GM20000 (cell line): ENCODE results near the gene RUFY1.
A peak's percentile ranks its signal among the peaks of the same experiment; 100 is the strongest.

ENCODE experiments used
- DNase-seq: peaks from one replicate; pipeline ENCODE4 v3.0.0; 2012; ENCODE audit warnings: low spot score
- TF ChIP-seq, protein P1 (sequence below): IDR thresholded peaks from 2 replicates; pipeline ENCODE4 v1.5.1; 2012; ENCODE audit warnings: mild to moderate bottlenecking, control low read depth; ENCODE audit errors: extremely low read depth, missing control alignments

The RUFY1 gene

DNA sequence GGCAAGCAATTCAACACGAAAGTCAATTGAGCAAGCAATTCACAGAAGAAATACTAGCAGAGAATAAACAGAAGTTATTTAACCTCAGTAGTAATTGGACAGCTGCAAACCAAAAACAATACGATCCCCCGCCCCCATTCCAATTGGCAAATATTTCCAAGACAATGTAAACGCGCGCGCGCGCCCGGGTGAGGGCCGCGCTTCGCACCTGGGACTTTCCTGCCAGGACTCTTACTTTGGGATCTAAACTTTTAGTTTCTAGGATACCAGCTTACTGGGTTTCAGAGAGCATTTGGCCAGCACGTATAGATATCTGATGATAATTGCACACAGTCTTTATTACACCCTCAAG is 8.6 kb downstream of the RUFY1 start:
- TF ChIP-seq, protein P1, sequence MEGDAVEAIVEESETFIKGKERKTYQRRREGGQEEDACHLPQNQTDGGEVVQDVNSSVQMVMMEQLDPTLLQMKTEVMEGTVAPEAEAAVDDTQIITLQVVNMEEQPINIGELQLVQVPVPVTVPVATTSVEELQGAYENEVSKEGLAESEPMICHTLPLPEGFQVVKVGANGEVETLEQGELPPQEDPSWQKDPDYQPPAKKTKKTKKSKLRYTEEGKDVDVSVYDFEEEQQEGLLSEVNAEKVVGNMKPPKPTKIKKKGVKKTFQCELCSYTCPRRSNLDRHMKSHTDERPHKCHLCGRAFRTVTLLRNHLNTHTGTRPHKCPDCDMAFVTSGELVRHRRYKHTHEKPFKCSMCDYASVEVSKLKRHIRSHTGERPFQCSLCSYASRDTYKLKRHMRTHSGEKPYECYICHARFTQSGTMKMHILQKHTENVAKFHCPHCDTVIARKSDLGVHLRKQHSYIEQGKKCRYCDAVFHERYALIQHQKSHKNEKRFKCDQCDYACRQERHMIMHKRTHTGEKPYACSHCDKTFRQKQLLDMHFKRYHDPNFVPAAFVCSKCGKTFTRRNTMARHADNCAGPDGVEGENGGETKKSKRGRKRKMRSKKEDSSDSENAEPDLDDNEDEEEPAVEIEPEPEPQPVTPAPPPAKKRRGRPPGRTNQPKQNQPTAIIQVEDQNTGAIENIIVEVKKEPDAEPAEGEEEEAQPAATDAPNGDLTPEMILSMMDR: no peak
- DNase-seq: no peak

DNA sequence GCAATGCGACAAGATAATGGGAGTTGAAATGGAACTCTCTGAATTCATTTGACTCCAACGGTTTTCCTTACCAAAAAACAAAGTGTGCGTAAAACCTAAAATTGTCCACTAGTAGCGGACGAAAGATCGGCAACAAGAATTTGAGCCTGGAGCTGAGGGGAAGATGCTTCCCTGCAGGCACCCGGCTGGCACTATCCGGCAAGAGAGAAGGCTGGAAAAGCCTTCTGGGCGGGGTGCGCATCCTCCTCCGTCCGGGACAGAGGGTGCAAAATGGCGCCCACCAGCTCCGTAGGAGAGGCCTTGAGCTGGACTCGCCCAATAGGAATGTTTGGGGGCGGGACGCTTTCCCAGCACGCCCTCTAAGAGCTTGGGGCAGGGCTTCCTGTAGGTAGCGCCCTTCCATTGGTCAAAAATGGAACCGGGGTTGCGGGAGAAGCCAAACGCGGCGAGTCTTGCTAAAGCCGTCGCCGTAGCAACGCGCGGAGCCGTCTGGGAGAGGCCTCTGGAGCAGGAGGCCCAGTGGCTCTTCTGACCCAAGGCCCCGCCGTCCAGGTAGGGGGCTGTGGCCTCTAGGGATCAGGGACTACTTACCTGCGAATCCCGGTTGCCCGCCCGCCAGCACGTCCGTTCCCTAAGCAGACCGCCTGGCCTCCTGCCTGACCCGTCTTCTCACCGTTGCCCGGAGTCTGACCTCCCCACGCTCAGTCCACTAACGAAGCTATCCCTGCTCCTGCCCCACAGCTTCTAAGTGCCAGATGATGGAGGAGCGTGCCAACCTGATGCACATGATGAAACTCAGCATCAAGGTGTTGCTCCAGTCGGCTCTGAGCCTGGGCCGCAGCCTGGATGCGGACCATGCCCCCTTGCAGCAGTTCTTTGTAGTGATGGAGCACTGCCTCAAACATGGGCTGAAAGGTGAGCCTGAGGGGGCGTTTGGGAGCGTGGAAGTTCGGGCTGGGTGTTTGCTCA is 9.2 kb downstream of the RUFY1 start:
- peak; percentile 93 for DNase-seq
- TF ChIP-seq, protein P1: no peak

DNA sequence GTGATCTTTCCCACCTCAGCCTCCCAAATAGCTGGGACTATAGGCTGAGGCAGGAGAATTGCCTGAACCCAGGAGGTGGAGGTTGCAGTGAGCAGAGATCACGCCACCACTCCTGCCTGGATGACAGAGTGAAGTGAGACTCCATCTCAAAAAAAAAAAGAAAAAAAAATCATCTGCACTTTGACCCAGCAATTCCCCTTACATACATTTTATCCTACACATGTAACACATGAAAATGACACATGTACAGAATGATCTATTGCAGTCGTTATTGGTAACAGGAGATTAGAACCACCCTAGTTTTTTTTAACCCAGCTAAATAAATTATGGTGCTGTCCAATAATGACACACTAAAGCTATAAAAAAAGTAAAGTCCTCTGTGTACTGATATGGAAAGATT is 14.2 kb downstream of the RUFY1 start:
- TF ChIP-seq, protein P1: no peak
- no peak for DNase-seq

DNA sequence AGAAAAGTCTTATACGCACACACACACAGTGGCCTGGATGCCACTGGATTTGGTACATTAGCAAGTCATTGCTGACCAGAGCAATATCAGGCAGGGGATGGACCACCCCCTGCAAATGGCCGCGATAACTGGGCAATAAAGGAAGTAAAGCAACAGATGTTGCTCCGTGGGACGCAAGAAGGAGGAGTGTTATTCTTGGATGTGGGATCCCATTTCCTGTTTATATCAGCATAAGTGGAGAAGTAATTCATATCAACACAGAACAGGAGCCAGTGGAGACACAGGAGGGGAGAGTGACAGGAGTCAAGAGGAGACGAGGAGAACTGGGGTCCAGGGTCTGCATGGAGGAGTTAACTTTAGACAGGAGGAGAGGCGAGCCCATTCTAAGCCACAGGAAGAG is 18.4 kb downstream of the RUFY1 start:
- DNase-seq: no peak
- TF ChIP-seq, protein P1: no peak

DNA sequence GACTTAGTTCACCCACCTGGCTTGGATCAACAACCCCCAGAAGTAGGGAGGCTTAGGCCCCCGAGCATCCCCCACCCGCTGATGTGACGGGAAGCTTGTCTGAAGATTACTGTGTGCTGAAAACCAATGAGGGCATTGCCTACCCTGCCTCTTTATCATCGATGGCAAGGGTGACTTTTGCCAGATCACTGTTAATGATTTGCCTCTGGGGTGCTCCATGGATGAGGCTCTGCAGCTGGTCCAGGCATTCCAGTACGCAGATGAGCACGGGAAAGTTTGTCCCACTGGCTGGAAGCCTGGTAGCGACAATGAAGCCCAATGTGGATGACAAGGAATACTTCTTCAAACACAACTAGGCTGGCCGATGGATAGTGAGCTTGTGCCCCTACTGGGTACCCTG is 22.0 kb downstream of the RUFY1 start:
- TF ChIP-seq, protein P1: no peak
- DNase-seq: no peak

DNA sequence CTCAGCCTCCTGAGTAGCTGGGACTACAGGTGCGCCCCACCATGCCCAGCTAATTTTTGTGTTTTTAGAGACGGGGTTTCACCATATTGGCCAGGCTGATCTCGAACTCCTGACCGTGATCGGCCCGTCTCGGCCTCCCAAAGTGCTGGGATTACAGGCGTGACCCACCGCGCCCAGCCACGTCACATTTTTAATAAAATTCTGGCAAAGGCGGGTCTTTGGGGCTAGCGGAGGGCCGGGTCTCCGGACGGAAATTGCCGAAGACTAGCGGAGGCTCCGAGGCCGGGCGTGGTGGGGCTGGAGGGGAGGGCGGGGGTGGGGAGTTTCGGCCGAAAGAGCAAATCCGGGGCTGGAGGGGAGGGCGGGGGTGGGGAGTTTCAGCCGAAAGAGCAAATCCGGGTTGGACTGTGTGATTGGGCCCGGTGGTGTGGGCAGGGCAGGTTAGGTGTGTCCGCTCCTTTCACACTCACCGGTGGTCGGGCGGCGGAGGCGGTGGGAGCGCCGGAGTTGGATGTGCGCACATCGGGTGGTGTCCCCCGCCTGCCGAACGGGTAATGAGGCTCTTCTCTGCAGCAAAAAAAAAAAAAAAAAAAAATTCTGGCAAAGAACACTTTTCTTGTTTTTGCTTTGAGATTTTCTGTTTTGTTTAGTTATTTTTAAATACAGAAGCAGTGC is 27.1 kb downstream of the RUFY1 start:
- TF ChIP-seq, protein P1: no peak
- DNase-seq: no peak

DNA sequence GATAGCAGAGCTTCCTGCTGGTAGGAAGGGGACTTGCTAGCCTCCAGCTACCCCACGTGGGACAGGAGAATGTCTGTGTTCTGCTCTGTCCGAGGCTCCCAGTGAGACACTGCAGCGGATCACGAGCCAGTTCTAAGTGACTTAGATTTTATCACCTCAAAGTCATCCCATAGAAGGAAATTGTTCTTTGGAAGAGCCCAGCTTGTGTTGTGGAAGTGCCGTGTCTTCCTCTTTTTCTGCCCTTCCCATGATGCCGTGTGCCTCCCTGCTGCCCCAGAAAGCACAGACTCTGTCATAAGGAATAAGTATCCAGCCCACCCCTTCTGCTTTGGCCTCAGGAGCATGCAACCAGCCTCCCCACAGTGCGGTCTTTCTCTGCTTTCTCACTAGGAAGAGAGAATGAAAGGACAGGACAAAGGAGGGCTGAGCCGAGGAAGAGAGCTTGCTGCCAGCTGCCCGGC is 35.6 kb downstream of the RUFY1 start:
- DNase-seq: no peak

More for the DNA sequence above, 35.6 kb downstream of the RUFY1 start:
- TF ChIP-seq, protein P1: no peak
